ENCODE measurements around the gene PHF5A. TPM values are rescaled to one million over a fixed set of nuclear protein-coding genes. Genes with fewer than 3 reads are reported as not detected.

The PHF5A gene
- total and polyA plus RNA-seq, 2 donors (not counting 3 experiments of a cell fraction or from before 2014, with no cell fraction given): 61.1 to 63.7 TPM

- peaks cover 5% of the 10 kb centered on the region for H3K79me2 ChIP-seq (ENCODE audit: control insufficient read depth, insufficient read depth, low read length)
- H3K27me3 ChIP-seq (ENCODE audit: control insufficient read depth in 2 of 2, insufficient read depth in 2 of 2, low read length in 2 of 2): no peaks in the 10 kb centered on the region
- H4K20me1 ChIP-seq (replicated peaks; ENCODE audit: control insufficient read depth, extremely low read depth, insufficient read depth, low read length): no peaks in the 10 kb centered on the region
- intact Hi-C loops (cut with micrococcal nuclease) (no loop called here), dilution Hi-C loops (cut with MboI; ENCODE audit: extremely low pct_ligation_motif_present, low sequenced_read_pairs) (no loop called here)
- ChIA-PET CTCF (interaction anchor here (1.2 to 2.0 kb wide), 3 partner anchors 29 to 107 kb away, joined by 3 to 9 read pairs (median 7); partner anchors contain the start of genes TEF and TOB2), POLR2A (interaction anchor here (1.0 kb wide), 1 partner anchor 58 kb away, joined by 3 read pairs; the partner anchor contains the start of genes ACO2 and PHF5A)
- H2AFZ ChIP-seq (ENCODE audit: low read depth, low read length): no peak overlapping the region
- H3K9me3 ChIP-seq (replicated peaks; ENCODE audit: control insufficient read depth, insufficient read depth, low read length): no peaks in the 10 kb centered on the region
- peaks cover 10% of the 10 kb centered on the region for H3K4me1 ChIP-seq (ENCODE audit: control insufficient read depth, extremely low read depth, insufficient read depth, low read length)
- H3K9ac ChIP-seq (replicated peaks; ENCODE audit: extremely low read depth, insufficient read depth, low read length): no peak overlapping the region
- DNase-seq (ENCODE audit: low read depth, low spot score): no peak
- TF ChIP-seq EZH2 (IDR thresholded peaks at IDR 0.05; ENCODE audit: borderline replicate concordance, low read depth, low read length, severe bottlenecking) (no peak), POLR2AphosphoS5 (IDR thresholded peaks at IDR 0.05; ENCODE audit: insufficient read depth, low read depth, low read length) (no peak), CTCF (IDR thresholded peaks at IDR 0.05; ENCODE audit: extremely low read depth in 1 of 2, insufficient read depth in 1 of 2, low read depth in 1 of 2, low read length in 2 of 2) (no peak)
- no peak overlapping the region for H3K4me3 ChIP-seq (replicated peaks in 1 of 3; ENCODE audit: insufficient read depth in 1 of 3, low read depth in 1 of 3, low read length in 3 of 3)
- no peaks in the 10 kb centered on the region for H3K36me3 ChIP-seq (ENCODE audit: control insufficient read depth in 2 of 2, extremely low read depth in 1 of 2, insufficient read depth in 2 of 2, low read length in 2 of 2)
- no peak overlapping the region for H3K4me2 ChIP-seq (ENCODE audit: insufficient read depth, low read length)
- H3K9me1 ChIP-seq (replicated peaks; ENCODE audit: control insufficient read depth, extremely low read depth, insufficient read depth, low read length): no peaks in the 10 kb centered on the region
- no peak overlapping the region for H3K27ac ChIP-seq (ENCODE audit: insufficient read depth, low read depth, low read length)
- no TSS peak for BruUV-seq (replicated peaks)
- no peak for FAIRE-seq
Observed at GRCh38 chr22:41410311-41410751, 58.2 kb downstream of the PHF5A start.

Other genes with a start within 250 kb of the PHF5A start
- gene CHADL, start 227.8 kb downstream of the PHF5A start, total RNA-seq: 0.69 and 2.1 TPM in 2 replicates
- 1.1 and 2.1 TPM in 2 replicates for gene CHADL, start 227.8 kb downstream of the PHF5A start, polyA plus RNA-seq
- gene RANGAP1, start 182.5 kb downstream of the PHF5A start, total RNA-seq: 154 and 169 TPM in 2 replicates
- gene RANGAP1, start 182.5 kb downstream of the PHF5A start, polyA plus RNA-seq: 177 and 182 TPM in 2 replicates
- 89.6 and 95.9 TPM in 2 replicates for gene ZC3H7B, start 167.2 kb downstream of the PHF5A start, total RNA-seq
- gene ZC3H7B, start 167.2 kb downstream of the PHF5A start, polyA plus RNA-seq: 66.8 and 72.7 TPM in 2 replicates
- gene TEF, start 86.8 kb downstream of the PHF5A start, total RNA-seq: 2.2 and 2.9 TPM in 2 replicates
- 4.0 and 5.3 TPM in 2 replicates for gene TEF, start 86.8 kb downstream of the PHF5A start, polyA plus RNA-seq
- 39.4 and 44.7 TPM in 2 replicates for gene TOB2, start 21.9 kb downstream of the PHF5A start, total RNA-seq
- 21.7 and 23.2 TPM in 2 replicates for gene TOB2, start 21.9 kb downstream of the PHF5A start, polyA plus RNA-seq
- 79.1 and 79.7 TPM in 2 replicates for gene ACO2, start 425 bp upstream of the PHF5A start, total RNA-seq
- gene ACO2, start 425 bp upstream of the PHF5A start, polyA plus RNA-seq: 62.0 and 63.8 TPM in 2 replicates
- gene POLR3H, start 75.8 kb upstream of the PHF5A start, total RNA-seq: 39.4 and 42.3 TPM in 2 replicates
- gene POLR3H, start 75.8 kb upstream of the PHF5A start, polyA plus RNA-seq: 31.2 and 33.5 TPM in 2 replicates
- not detected in 2 replicates for gene CSDC2, start 92.3 kb upstream of the PHF5A start, total RNA-seq
- not detected in 2 replicates for gene CSDC2, start 92.3 kb upstream of the PHF5A start, polyA plus RNA-seq
- gene PMM1, start 121.1 kb upstream of the PHF5A start, total RNA-seq: 12.8 and 14.6 TPM in 2 replicates
- gene PMM1, start 121.1 kb upstream of the PHF5A start, polyA plus RNA-seq: 28.0 and 31.7 TPM in 2 replicates
- gene DESI1, start 152.4 kb upstream of the PHF5A start, total RNA-seq: 49.4 and 59.1 TPM in 2 replicates
- 36.8 and 42.1 TPM in 2 replicates for gene DESI1, start 152.4 kb upstream of the PHF5A start, polyA plus RNA-seq
- 309 and 313 TPM in 2 replicates for gene XRCC6, start 152.6 kb upstream of the PHF5A start, total RNA-seq
- gene XRCC6, start 152.6 kb upstream of the PHF5A start, polyA plus RNA-seq: 79.5 and 117 TPM in 2 replicates
- gene SNU13, start 220.2 kb upstream of the PHF5A start, total RNA-seq: 138 TPM in 2 replicates
- gene SNU13, start 220.2 kb upstream of the PHF5A start, polyA plus RNA-seq: 194 and 206 TPM in 2 replicates
- 0.76 and 1.5 TPM in 2 replicates for gene MEI1, start 230.8 kb upstream of the PHF5A start, total RNA-seq
- gene MEI1, start 230.8 kb upstream of the PHF5A start, polyA plus RNA-seq: 1.9 and 2.7 TPM in 2 replicates

Data from endothelial cell of umbilical vein (primary cell).